B cell (primary cell): ENCODE measurements around the gene C14orf180. TPM values are rescaled to one million over a fixed set of nuclear protein-coding genes. Genes with fewer than 3 reads are reported as not detected.

ENCODE experiments used
- ATAC-seq: fragments of 200-7000 bp; cut with Tn5 transposase; one replicate; pipeline ENCODE4 v1.10.0; 2021; ENCODE audit warnings: low read depth, mild to moderate bottlenecking, moderate number of reproducible peaks, moderate library complexity
- CTCF ChIA-PET: fragments of 350-600 bp; sonication (Branson Sonifier 250); formaldehyde crosslinking; loops from one replicate; lab custom pipeline; 2021; ENCODE audit warnings: antibody characterized with exemption, inconsistent platforms; lab: Charles Lee
- POLR2A ChIA-PET: fragments of 350-600 bp; sonication (Branson Sonifier 250); formaldehyde crosslinking; loops from one replicate; lab custom pipeline; 2021; ENCODE audit warnings: antibody characterized with exemption; lab: Charles Lee
- DNase-seq: peaks from one replicate; pipeline ENCODE4 v3.0.0; 2013
- H2AFZ ChIP-seq: 2 replicates; pipeline ENCODE4 v1.6.1; 2012; ENCODE audit warnings: mild to moderate bottlenecking, low read depth, low read length; ENCODE audit not compliant: insufficient read depth, poor library complexity, severe bottlenecking
- H3K27ac ChIP-seq, 2 donors: 1 replicate in 1 of 2; 2 replicates in 1 of 2; pipeline ENCODE4 v1.5.1; 2012 to 2013; ENCODE audit warnings: low read length in 2 of 2, mild to moderate bottlenecking in 2 of 2, moderate library complexity in 1 of 2
- H3K27me3 ChIP-seq, 4 experiments: fragments of 200-600 bp in 1 of 4; sonication (generic) in 1 of 4; replicated peaks in 1 of 4; 1 replicate in 2 of 4; 2 replicates in 2 of 4; pipeline versions ENCODE4 v1.6.1 to v1.7.0; 2013 to 2016; ENCODE audit warnings: low read length in 3 of 4, mild to moderate bottlenecking in 2 of 4, mixed read lengths in 1 of 4, moderate library complexity in 1 of 4; ENCODE audit not compliant: insufficient read depth in 4 of 4, control insufficient read depth in 3 of 4; ENCODE audit errors: control extremely low read depth in 1 of 4
- H3K36me3 ChIP-seq, 2 experiments: replicated peaks in 1 of 2; 1 replicate in 1 of 2; 2 replicates in 1 of 2; pipeline versions ENCODE4 v1.6.1 to v1.7.1; 2013; ENCODE audit warnings: low read length in 1 of 2; ENCODE audit not compliant: insufficient read depth in 2 of 2, control insufficient read depth in 1 of 2; ENCODE audit errors: control extremely low read depth in 1 of 2, extremely low read depth in 1 of 2
- H3K4me1 ChIP-seq, 2 donors: fragments of 200-600 bp in 1 of 2; sonication (generic) in 1 of 2; 1 replicate in 1 of 2; 2 replicates in 1 of 2; pipeline versions ENCODE4 v1.5.1 to v1.6.1; 2013 to 2017; ENCODE audit warnings: low read length in 2 of 2; ENCODE audit not compliant: control insufficient read depth in 2 of 2, insufficient read depth in 2 of 2
- H3K4me2 ChIP-seq: replicated peaks from 2 replicates; pipeline ENCODE3; 2012; ENCODE audit warnings: mild to moderate bottlenecking, low read depth, low read length; ENCODE audit not compliant: poor library complexity, severe bottlenecking
- H3K4me3 ChIP-seq, 5 experiments: fragments of 200-600 bp in 1 of 5; sonication (generic) in 1 of 5; 1 replicate in 3 of 5; 2 replicates in 2 of 5; pipeline versions ENCODE4 v1.5.1 to v1.7.0; 2011 to 2016; ENCODE audit warnings: low read length in 4 of 5, mild to moderate bottlenecking in 4 of 5, low read depth in 2 of 5, control low read depth in 1 of 5, moderate library complexity in 1 of 5; ENCODE audit not compliant: insufficient read depth in 1 of 5; ENCODE audit errors: control extremely low read depth in 1 of 5, extremely low read depth in 1 of 5
- H3K79me2 ChIP-seq: fragments of 200-600 bp; sonication (generic); one replicate; pipeline ENCODE4 v1.6.0; 2016; ENCODE audit warnings: low read length; ENCODE audit not compliant: control insufficient read depth, insufficient read depth
- H3K9ac ChIP-seq: fragments of 200-600 bp; sonication (generic); 2 replicates; pipeline ENCODE4 v1.6.1; 2017; ENCODE audit warnings: mild to moderate bottlenecking, low read length, moderate library complexity
- H3K9me3 ChIP-seq, 3 donors: one replicate each; pipeline versions ENCODE4 v1.6.1 to v1.7.1; 2013; ENCODE audit warnings: low read length in 2 of 3; ENCODE audit not compliant: control insufficient read depth in 2 of 3, insufficient read depth in 1 of 3; ENCODE audit errors: control extremely low read depth in 1 of 3
- H4K20me1 ChIP-seq: 2 replicates; pipeline ENCODE4 v1.6.0; 2012; ENCODE audit warnings: mild to moderate bottlenecking, low read length; ENCODE audit not compliant: insufficient read depth, control insufficient read depth, poor library complexity, severe bottlenecking
- H3K27ac Mint-ChIP-seq: one replicate; pipeline ENCODE4 v1.8.0; 2021; ENCODE audit warnings: mixed read lengths
- H3K27me3 Mint-ChIP-seq: one replicate; pipeline ENCODE4 v1.8.0; 2021; ENCODE audit warnings: mixed read lengths
- H3K4me1 Mint-ChIP-seq: one replicate; pipeline ENCODE4 v1.8.0; 2021; ENCODE audit warnings: mixed read lengths
- H3K4me3 Mint-ChIP-seq: one replicate; pipeline ENCODE4 v1.8.0; 2021; ENCODE audit warnings: mixed read lengths
- H3K9me3 Mint-ChIP-seq: one replicate; pipeline ENCODE4 v1.8.0; 2022; ENCODE audit warnings: mixed read lengths; ENCODE audit not compliant: insufficient read depth
- EZH2 ChIP-seq: IDR thresholded peaks from 2 replicates; pipeline ENCODE4 v1.6.1; 2012; ENCODE audit warnings: borderline replicate concordance, low read depth, mild to moderate bottlenecking, moderate library complexity, low read length; ENCODE audit not compliant: insufficient read depth, poor library complexity, severe bottlenecking
- WGBS: methylation state at CpG from one replicate; pipeline ENCODE4 v1.1.5; 2013; ENCODE audit warnings: missing lambda C conversion rate; ENCODE audit not compliant: insufficient coverage; 5-methylcytosine and 5-hydroxymethylcytosine counted together
- intact Hi-C: fragments of 100-400 bp; cut with micrococcal nuclease; formaldehyde crosslinking; loops from one replicate; pipeline ENCODE4 v1.10.0; 2022
- polyA plus RNA-seq: library from polyadenylated mRNA; depleted of rRNA; stranded (reverse); fragments of >200 nt; gene quantifications from 2 replicates; pipeline ENCODE4 v1.2.3, GENCODE V29; 2012
- total RNA-seq, 2 donors: library from RNA; stranded (reverse); fragments of 120-200 nt in 1 of 2; gene quantifications; 1 replicate in 1 of 2; 2 replicates in 1 of 2; pipeline versions ENCODE4 v1.2.3 to v1.2.4, GENCODE V29; 2013 to 2022
- TF ChIP-seq, protein P1 (sequence below): fragments of 200-600 bp; IDR thresholded peaks from one replicate; pipeline ENCODE4 v1.8.0; 2022; ENCODE audit warnings: antibody characterized with exemption, mild to moderate bottlenecking

Gene C14orf180
- total and polyA plus RNA-seq, 2 donors (not counting 1 experiment from before 2014, with no cell fraction given), result not detected

DNA sequence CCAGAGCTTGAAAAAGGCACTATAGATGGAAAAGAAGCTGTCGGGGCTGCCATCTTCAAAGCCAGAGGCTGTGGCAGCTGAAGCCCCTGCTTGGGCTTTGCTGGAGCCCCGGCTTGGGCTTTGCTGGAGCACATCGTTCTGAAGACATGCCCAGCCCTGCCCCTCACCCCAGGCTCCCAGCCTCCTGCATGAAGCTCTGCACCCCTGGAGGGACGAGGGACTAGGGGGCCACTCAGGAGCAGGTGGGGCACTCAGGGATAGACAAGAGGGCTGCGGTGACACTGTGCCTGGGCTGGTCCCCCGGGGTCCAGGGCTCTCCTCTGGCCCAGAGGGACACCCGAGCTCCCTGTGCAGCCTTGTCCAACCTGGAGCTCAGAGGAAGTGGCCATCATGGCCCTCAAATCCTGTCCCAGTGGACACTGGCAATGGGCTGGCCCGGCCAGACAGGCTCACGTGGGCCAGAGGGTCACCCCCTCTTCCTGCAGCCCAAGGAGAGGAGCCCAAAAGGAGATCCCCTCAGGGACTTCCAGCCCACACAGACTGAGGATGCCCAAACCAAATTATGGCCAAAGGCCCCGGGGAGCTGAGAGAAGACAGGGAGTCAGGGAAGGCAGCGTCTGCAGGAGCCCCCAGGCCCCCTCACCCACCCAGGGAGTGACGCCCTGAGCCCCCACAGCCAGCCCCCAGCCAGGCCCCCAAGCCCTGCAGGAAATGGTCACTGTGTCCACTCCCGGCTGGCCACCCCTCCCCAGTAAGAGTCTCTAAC, 23.1 kb upstream of the C14orf180 start:
- CTCF ChIA-PET, result interaction anchor here (0.5 kb wide), 1 partner anchor 315 kb away, joined by 3 read pairs; no protein-coding TSS in a partner anchor
- H3K79me2 ChIP-seq, result no peaks in the 10 kb centered on the region
- H3K4me3 Mint-ChIP-seq, result no peak overlapping the region

DNA sequence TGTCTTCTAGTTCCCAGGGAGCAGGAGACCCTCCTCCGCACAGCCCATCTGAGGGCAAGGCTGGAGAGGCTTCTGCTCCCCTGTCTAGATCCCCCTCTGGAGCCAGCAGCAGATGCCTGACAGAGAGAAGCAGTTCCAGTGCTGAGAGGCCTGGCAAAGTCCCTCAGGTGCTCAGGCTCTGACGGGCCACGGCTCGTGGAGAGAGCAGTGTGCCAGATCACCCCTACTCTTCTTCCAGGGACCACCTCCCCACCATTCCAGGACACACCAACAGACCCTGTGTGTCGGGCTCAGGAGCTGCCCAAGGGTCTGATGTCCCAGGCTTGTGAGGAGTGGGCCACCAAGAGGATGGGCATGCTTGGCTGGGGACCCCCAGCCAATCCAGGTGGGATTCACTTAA, 22.5 kb upstream of the C14orf180 start:
- TF ChIP-seq EZH2, result no peak
- TF ChIP-seq, protein P1, sequence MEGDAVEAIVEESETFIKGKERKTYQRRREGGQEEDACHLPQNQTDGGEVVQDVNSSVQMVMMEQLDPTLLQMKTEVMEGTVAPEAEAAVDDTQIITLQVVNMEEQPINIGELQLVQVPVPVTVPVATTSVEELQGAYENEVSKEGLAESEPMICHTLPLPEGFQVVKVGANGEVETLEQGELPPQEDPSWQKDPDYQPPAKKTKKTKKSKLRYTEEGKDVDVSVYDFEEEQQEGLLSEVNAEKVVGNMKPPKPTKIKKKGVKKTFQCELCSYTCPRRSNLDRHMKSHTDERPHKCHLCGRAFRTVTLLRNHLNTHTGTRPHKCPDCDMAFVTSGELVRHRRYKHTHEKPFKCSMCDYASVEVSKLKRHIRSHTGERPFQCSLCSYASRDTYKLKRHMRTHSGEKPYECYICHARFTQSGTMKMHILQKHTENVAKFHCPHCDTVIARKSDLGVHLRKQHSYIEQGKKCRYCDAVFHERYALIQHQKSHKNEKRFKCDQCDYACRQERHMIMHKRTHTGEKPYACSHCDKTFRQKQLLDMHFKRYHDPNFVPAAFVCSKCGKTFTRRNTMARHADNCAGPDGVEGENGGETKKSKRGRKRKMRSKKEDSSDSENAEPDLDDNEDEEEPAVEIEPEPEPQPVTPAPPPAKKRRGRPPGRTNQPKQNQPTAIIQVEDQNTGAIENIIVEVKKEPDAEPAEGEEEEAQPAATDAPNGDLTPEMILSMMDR, result no peak
- WGBS, result 91% methylated on average over 4 of the region's 5 CpGs
- H3K27ac Mint-ChIP-seq, result no peak overlapping the region
- H3K4me1 ChIP-seq, result no peaks in the 10 kb centered on the region
- intact Hi-C loops, result no loop called here
- no peak overlapping the region for H3K4me3 Mint-ChIP-seq
- H3K9ac ChIP-seq, result no peak overlapping the region
- H3K79me2 ChIP-seq, result no peaks in the 10 kb centered on the region
- no peaks in the 10 kb centered on the region for H4K20me1 ChIP-seq
- no peak overlapping the region for H2AFZ ChIP-seq
- H3K27me3 ChIP-seq, result no peaks in the 10 kb centered on the region
- no peaks in the 10 kb centered on the region for H3K4me1 Mint-ChIP-seq
- ATAC-seq (no peak), DNase-seq (no peak)
- ChIA-PET CTCF (no interaction called here), POLR2A (no interaction called here)
- no peaks in the 10 kb centered on the region for H3K9me3 ChIP-seq
- H3K36me3 ChIP-seq, result no peaks in the 10 kb centered on the region
- peaks cover 10% of the 10 kb centered on the region for H3K27me3 Mint-ChIP-seq
- H3K4me2 ChIP-seq, result no peak overlapping the region
- H3K4me3 ChIP-seq, result no peak overlapping the region
- H3K27ac ChIP-seq, result no peak overlapping the region
- no peaks in the 10 kb centered on the region for H3K9me3 Mint-ChIP-seq

More for the DNA sequence above, 23.1 kb upstream of the C14orf180 start:
- no peaks in the 10 kb centered on the region for H4K20me1 ChIP-seq
- no peak overlapping the region for H3K27ac ChIP-seq
- no peak overlapping the region for H3K9ac ChIP-seq
- DNase-seq, result no peak
- no peaks in the 10 kb centered on the region for H3K9me3 ChIP-seq
- H3K36me3 ChIP-seq, result no peaks in the 10 kb centered on the region
- H3K4me1 Mint-ChIP-seq, result no peaks in the 10 kb centered on the region
- H3K27me3 Mint-ChIP-seq, result peaks cover 4% of the 10 kb centered on the region
- ATAC-seq, result no peak
- POLR2A ChIA-PET, result no interaction called here
- intact Hi-C loops, result no loop called here
- no peaks in the 10 kb centered on the region for H3K4me1 ChIP-seq
- H3K4me2 ChIP-seq, result no peak overlapping the region
- H3K4me3 ChIP-seq, result no peak overlapping the region
- H3K9me3 Mint-ChIP-seq, result no peaks in the 10 kb centered on the region
- no peak for TF ChIP-seq EZH2
- TF ChIP-seq, protein P1, result no peak
- H3K27me3 ChIP-seq, result peaks cover 0 to under 1% (median 0%) of the 10 kb centered on the region in 4 experiments
- H2AFZ ChIP-seq, result no peak overlapping the region
- no peak overlapping the region for H3K27ac Mint-ChIP-seq
- 74% methylated on average over 11 of the region's 13 CpGs for WGBS
